CD4-positive, alpha-beta T cell treated with Interleukin-6 for 4 hours (primary cell): ENCODE data around the gene BCS1L.

Source experiments
- DNase-seq: peaks from one replicate; pipeline ENCODE4 v3.0.0-alpha.2; 2020; ENCODE audit warnings: mixed read lengths

Gene BCS1L

GRCh38 chr2:218659258-218659987 lies at the start of gene BCS1L, which contains the start of gene ZNF142:
TSS of gene BCS1L (plus strand) at chr2:218659683. CDS start at chr2:218660988, 1,305 bp downstream.
TSS of gene ZNF142 (minus strand) at chr2:218659623. CDS start at chr2:218656429, 3,194 bp downstream.
- DNase-seq: peak; percentile 96

- DNase-seq: no peak
Measured at GRCh38 chr2:218615868-218616315, 43.6 kb upstream of the BCS1L start.

- DNase-seq: no peak
Measured at GRCh38 chr2:218618102-218618860, 41.2 kb upstream of the BCS1L start.

GRCh38 chr2:218621007-218621406 lies 38.5 kb upstream of the BCS1L start:
- no peak for DNase-seq

- no peak for DNase-seq
Measured at GRCh38 chr2:218622606-218623365, 36.7 kb upstream of the BCS1L start.

GRCh38 chr2:218623366-218623705 lies 36.1 kb upstream of the BCS1L start:
- no peak for DNase-seq

- DNase-seq: no peak
Measured at GRCh38 chr2:218626369-218626768, 33.1 kb upstream of the BCS1L start.

- no peak for DNase-seq
Measured at GRCh38 chr2:218627939-218628338, 31.5 kb upstream of the BCS1L start.

GRCh38 chr2:218631837-218632236 lies 27.6 kb upstream of the BCS1L start:
- DNase-seq: no peak

- no peak for DNase-seq
Measured at GRCh38 chr2:218635719-218636118, 23.8 kb upstream of the BCS1L start.

GRCh38 chr2:218638372-218638771 lies 21.1 kb upstream of the BCS1L start:
- DNase-seq: no peak

- no peak for DNase-seq
Measured at GRCh38 chr2:218642121-218642656, 17.3 kb upstream of the BCS1L start.

- no peak for DNase-seq
Measured at GRCh38 chr2:218642786-218643185, 16.7 kb upstream of the BCS1L start.

GRCh38 chr2:218643751-218644310 lies 15.7 kb upstream of the BCS1L start:
- no peak for DNase-seq

GRCh38 chr2:218644721-218645120 lies 14.8 kb upstream of the BCS1L start:
- DNase-seq: no peak

GRCh38 chr2:218645126-218645525 lies 14.4 kb upstream of the BCS1L start:
- no peak for DNase-seq

- DNase-seq: peak; percentile 62
Measured at GRCh38 chr2:218648088-218648786, 11.2 kb upstream of the BCS1L start.

GRCh38 chr2:218648787-218649100 lies 10.7 kb upstream of the BCS1L start:
- DNase-seq: no peak

- DNase-seq: no peak
Measured at GRCh38 chr2:218655751-218656150, 3.7 kb upstream of the BCS1L start.

GRCh38 chr2:218658671-218659257 lies 719 bp upstream of the BCS1L start:
- peak; percentile 50 for DNase-seq

GRCh38 chr2:218659988-218660358 lies 490 bp downstream of the BCS1L start:
- no peak for DNase-seq

- no peak for DNase-seq
Measured at GRCh38 chr2:218662377-218662776, 2.9 kb downstream of the BCS1L start.
